ENCODE data around the gene CREBBP.

The CREBBP gene

DNA sequence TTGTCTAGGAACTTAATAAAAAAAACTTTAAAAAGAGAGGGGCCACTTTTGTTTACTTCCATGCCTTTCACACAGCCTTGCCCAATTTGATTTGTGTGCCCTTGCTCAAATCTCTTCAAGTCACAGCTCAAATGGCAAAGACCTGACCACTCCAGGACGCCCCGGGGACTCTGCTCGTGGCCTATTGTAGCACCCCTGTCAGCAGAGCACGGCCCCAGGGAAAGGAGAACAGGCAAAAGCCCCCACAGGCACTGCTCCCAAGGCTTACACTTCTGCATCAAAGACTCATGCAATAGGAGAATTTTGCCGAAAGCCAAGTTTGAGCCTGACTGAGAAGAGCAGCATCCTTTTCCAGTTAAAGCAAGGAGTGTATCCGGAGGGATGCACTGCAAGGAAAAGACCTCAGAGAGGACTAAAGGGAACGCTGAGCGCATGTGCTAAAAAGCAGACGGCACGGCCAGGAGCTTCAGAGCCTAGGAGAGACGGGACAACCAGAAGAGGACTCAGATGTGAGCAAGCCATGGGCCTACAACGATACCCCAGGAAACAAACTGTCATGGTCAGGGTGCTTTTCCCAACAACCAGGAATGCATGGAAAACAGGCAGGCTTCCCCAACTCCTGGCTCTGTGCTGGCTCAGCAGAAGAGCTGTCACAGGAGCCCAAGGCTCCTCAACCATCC lies 8.2 kb downstream of the CREBBP start:
- TF ChIP-seq ZFX (IDR thresholded peaks at IDR 0.05) = no peak
- TF ChIP-seq, protein P1, sequence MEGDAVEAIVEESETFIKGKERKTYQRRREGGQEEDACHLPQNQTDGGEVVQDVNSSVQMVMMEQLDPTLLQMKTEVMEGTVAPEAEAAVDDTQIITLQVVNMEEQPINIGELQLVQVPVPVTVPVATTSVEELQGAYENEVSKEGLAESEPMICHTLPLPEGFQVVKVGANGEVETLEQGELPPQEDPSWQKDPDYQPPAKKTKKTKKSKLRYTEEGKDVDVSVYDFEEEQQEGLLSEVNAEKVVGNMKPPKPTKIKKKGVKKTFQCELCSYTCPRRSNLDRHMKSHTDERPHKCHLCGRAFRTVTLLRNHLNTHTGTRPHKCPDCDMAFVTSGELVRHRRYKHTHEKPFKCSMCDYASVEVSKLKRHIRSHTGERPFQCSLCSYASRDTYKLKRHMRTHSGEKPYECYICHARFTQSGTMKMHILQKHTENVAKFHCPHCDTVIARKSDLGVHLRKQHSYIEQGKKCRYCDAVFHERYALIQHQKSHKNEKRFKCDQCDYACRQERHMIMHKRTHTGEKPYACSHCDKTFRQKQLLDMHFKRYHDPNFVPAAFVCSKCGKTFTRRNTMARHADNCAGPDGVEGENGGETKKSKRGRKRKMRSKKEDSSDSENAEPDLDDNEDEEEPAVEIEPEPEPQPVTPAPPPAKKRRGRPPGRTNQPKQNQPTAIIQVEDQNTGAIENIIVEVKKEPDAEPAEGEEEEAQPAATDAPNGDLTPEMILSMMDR (conservative IDR thresholded peaks at IDR 0.05) = no peak
- H3K27ac ChIP-seq = no peak overlapping the region

DNA sequence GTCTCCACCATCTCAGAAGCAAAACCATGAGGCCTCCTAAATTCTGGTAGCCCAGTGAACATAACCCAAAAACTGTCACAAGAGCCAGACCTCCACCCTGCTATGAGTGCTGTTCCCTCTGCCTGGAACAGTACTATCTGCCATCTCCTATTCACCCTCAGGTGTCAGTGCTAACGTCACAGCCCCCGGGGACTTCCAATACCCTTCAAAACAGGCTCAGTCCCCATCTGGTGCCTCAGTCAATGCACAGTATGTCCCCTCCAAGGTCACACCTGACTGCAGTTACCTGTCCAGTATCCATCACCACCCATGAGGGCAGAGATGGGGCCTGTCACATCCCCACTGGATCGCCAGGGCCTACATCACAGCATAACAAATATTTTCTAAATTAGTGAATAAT lies 11.5 kb downstream of the CREBBP start:
- H3K27ac ChIP-seq = no peak overlapping the region
- TF ChIP-seq, protein P1 (conservative IDR thresholded peaks at IDR 0.05) = no peak
- TF ChIP-seq ZFX (IDR thresholded peaks at IDR 0.05) = no peak

DNA sequence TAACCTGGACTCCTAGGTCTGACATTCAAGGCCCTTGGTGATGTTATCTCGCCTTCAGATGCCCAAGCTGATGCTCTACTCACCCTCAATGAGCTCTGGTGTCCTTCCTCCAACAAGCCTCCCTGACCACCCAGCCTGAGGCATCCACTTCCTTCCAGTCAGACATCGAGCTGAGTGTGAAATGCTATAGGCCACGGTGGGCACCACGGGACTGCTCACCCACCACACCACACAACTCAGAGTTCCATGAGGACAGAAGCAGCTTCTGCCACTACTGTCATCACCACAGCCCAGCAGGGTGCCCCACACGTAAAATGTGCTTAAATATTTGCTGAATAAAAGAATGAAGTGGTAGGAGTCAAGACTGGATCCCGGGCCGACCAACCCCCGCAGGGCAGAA lies 12.0 kb downstream of the CREBBP start:
- no peak overlapping the region for H3K27ac ChIP-seq
- TF ChIP-seq, protein P1 (conservative IDR thresholded peaks at IDR 0.05) = no peak
- TF ChIP-seq ZFX (IDR thresholded peaks at IDR 0.05) = no peak

DNA sequence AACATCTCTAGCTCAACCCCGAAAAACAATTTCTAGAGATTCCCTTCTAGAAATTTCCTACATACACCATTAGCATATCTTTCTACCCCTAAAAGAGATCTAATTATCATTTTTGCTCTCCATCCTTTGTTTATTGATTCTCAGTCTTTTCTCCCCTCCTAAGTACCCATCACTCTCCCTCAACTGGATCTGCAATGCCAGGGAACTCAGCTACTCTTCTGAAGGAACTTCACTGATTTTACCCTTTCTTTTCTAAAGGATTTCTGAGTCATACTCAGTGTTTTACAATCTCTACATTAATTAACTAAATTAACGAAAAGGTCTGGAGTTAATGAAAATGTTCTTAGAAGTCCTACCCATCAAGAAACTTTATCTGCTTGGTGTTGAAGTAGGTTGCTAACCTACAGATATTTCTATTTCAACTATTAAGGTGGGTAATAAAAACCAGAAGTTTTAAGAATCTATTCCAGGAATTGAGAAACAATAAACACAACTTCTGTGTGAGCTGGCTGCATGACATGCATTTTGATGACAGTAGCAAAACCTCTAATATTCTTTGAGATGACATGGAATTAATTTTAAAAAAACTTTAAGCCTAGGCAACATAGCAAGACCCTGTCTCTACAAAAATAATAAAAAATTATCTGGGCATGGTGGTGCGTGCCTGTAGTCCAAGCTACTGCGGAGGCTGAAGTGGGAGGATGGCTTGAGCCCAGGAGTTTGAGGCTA lies 13.6 kb downstream of the CREBBP start:
- H3K27ac ChIP-seq = no peak overlapping the region
- TF ChIP-seq, protein P1 (conservative IDR thresholded peaks at IDR 0.05) = no peak
- no peak for TF ChIP-seq ZFX (IDR thresholded peaks at IDR 0.05)

DNA sequence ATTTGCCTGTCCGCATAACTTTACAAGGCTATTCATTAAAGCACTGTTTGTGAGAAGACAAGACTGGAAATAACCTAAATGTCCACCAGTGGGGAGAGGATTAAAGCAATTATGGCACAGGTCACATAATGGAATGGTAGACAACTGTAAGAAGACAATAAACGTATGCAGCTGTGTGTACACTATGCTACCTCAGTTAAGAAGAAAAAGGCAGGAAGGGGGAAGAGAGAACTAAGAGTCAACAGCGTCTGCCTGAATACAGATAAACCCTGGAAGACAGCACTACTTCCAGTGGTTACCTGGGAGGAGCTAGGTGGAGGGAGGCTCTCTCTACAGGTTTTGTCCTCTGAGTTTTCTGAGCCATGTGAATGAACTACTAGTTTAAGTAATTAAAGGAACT lies 15.3 kb downstream of the CREBBP start:
- TF ChIP-seq, protein P1 (conservative IDR thresholded peaks at IDR 0.05) = no peak
- TF ChIP-seq ZFX (IDR thresholded peaks at IDR 0.05) = no peak

DNA sequence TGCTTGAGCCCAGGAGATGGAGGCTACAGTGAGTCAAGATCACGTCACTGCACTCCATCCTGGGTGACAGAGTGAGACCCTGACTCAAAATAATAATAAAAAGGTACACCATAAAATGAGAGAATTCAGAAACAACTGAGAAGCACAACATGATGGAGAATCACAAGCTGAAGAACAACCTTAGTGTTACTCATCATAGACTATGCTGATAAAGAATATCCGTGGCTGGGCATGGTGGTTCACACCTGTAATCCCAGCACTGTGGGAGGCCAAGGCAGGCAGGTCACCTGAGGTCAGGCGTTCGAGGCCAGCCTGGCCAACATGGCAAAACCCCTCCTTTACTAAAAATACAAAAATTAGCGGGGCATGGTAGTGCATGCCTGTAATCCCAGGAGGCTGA lies 16.0 kb downstream of the CREBBP start:
- H3K27ac ChIP-seq = no peak overlapping the region
- TF ChIP-seq, protein P1 (conservative IDR thresholded peaks at IDR 0.05) = no peak
- no peak for TF ChIP-seq ZFX (IDR thresholded peaks at IDR 0.05)

More for the DNA sequence above, 15.3 kb downstream of the CREBBP start:
- H3K27ac ChIP-seq = no peak overlapping the region

DNA sequence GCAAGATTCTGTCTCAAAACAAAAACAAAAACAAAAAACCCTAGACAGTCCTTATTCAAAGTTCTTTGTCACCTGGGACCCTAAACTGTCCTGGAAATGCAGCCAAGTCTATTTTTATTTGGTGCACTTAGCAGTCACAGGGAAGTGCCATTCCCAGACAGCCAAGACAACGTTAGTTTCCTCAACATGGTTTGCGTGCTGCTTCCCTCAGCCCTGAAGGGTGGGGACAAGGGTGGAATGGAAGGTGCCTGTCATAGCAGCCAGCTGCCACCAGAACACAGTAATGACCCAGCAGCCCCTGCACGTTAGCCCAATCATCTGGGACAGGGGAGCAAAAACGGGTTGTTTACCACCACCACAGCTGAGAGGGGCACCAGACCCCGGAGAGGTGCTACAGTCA lies 16.9 kb downstream of the CREBBP start:
- H3K27ac ChIP-seq = no peak overlapping the region; the same call in 1 of the 2 replicates
- TF ChIP-seq, protein P1 (conservative IDR thresholded peaks at IDR 0.05) = no peak
- TF ChIP-seq ZFX (IDR thresholded peaks at IDR 0.05) = no peak
